HG03097 (cell line): ENCODE data around the gene THBS4.
"Not testable (repeated sequence)": the region's sequence is repeated elsewhere in the genome, so short reads cannot be mapped to it uniquely, and the experiment has no call there.

Experiments used
- ATAC-seq: cut with Tn5 transposase; IDR thresholded peaks from one replicate; pipeline ENCODE4 v1.9.1; 2021; ENCODE audit not compliant: unreplicated experiment, low FRiP score

THBS4 gene

GRCh38 chr5:80111376-80111990 is 76.3 kb downstream of the THBS4 start:
- not testable (repeated sequence) for ATAC-seq

GRCh38 chr5:80114860-80115259 is 79.7 kb downstream of the THBS4 start:
- no peak for ATAC-seq

GRCh38 chr5:80116000-80116399 is 80.9 kb downstream of the THBS4 start:
- no peak for ATAC-seq

GRCh38 chr5:80116465-80116864 is 81.3 kb downstream of the THBS4 start:
- ATAC-seq, result no peak

- ATAC-seq, result no peak
Observed at GRCh38 chr5:80117446-80117845, 82.3 kb downstream of the THBS4 start.

GRCh38 chr5:80119372-80119771 is 84.2 kb downstream of the THBS4 start:
- no peak for ATAC-seq

GRCh38 chr5:80122579-80122978 is 87.4 kb downstream of the THBS4 start:
- ATAC-seq, result no peak

GRCh38 chr5:80124121-80124918 is 89.2 kb downstream of the THBS4 start:
- ATAC-seq, result no peak

- ATAC-seq, result peak; percentile 56
Observed at GRCh38 chr5:80125022-80125961, 90.1 kb downstream of the THBS4 start.

GRCh38 chr5:80125962-80126480 is 90.9 kb downstream of the THBS4 start:
- peak; percentile 59 for ATAC-seq

- ATAC-seq, result no peak
Observed at GRCh38 chr5:80127116-80127552, 92.0 kb downstream of the THBS4 start.

GRCh38 chr5:80128141-80128540 is 93.0 kb downstream of the THBS4 start:
- ATAC-seq, result no peak

- ATAC-seq, result no peak
Observed at GRCh38 chr5:80129146-80129545, 94.0 kb downstream of the THBS4 start.
